Dendritic cell treated with granulocyte-macrophage colony-stimulating factor and Interleukin-4, amounts not matched to agents 40 ng/mL and 50 ng/mL, for 4 days (primary cell): Measurements from ENCODE around the gene MTTP.

ENCODE experiments used
- H3K27ac Mint-ChIP-seq: one replicate; pipeline ENCODE4 v1.8.0; 2022; ENCODE audit warnings: mild to moderate bottlenecking, mixed read lengths
- H3K27me3 Mint-ChIP-seq: one replicate; pipeline ENCODE4 v1.8.0; 2022; ENCODE audit warnings: mild to moderate bottlenecking, mixed read lengths
- H3K36me3 Mint-ChIP-seq: one replicate; pipeline ENCODE4 v1.8.0; 2022; ENCODE audit warnings: low read depth, mixed read lengths
- H3K4me1 Mint-ChIP-seq: one replicate; pipeline ENCODE4 v1.8.0; 2022; ENCODE audit warnings: low read depth, mixed read lengths
- H3K4me3 Mint-ChIP-seq: one replicate; pipeline ENCODE4 v1.8.0; 2022; ENCODE audit warnings: mild to moderate bottlenecking, moderate library complexity, mixed read lengths
- H3K9me3 Mint-ChIP-seq: one replicate; pipeline ENCODE4 v1.8.0; 2022; ENCODE audit warnings: mixed read lengths
- intact Hi-C: fragments of 100-400 bp; cut with micrococcal nuclease; formaldehyde crosslinking; loops from one replicate; pipeline ENCODE4 v1.15.0; 2022

The MTTP gene

DNA sequence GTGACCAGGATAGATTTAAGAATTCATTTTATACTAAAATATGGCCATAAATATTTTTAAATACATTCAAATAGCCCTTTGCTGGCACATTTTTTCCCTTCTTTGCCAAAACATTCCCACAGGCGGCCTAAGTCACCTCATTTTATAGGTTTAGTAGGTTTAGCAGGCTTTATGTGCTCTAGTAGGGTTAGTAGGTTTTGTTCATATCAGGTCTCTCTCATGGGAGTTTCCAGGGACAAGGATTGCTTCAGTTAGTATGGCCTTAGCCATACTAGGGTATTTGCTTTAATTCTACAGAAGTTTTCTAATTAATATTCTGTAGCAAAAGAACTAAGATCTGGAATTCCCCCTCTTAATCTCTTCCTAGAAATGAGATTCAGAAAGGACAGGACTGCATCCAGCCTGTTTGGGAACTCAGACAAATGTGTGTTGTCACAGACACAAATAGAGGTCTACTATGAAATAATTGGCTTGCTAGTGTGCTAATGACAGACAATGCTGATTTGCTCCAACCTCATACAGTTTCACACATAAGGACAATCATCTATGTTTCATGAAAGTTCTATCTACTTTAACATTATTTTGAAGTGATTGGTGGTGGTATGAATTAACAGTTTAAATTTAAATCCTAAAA lies 772 bp upstream of the MTTP start:
- H3K4me1 Mint-ChIP-seq = peaks cover 7% of the 10 kb centered on the region
- intact Hi-C loops = no loop called here
- no peaks in the 10 kb centered on the region for H3K9me3 Mint-ChIP-seq
- H3K4me3 Mint-ChIP-seq = no peak overlapping the region
- H3K27ac Mint-ChIP-seq = no peak overlapping the region
- H3K36me3 Mint-ChIP-seq = no peaks in the 10 kb centered on the region
- peaks cover 13% of the 10 kb centered on the region for H3K27me3 Mint-ChIP-seq

DNA sequence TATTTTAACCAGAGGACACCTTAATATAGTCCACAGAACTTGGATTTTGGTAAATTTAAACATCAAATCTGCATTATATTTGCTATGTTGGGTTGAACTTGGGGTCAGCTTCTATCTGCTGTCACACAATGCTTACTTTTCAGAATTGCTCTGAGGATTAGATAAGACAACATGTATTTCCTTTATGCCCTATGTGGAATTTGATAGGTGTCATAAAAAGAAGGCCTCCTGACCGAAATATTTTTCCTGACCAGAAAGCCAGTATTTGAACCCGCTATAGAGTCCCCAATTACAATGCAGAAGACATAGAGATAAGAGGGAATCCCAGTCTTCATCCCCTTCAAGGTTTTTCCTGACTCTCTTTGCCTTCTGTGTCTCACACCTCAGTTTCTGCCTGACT lies 4.1 kb downstream of the MTTP start:
- Mint-ChIP-seq H3K27ac (no peak overlapping the region), H3K27me3 (peaks cover 3% of the 10 kb centered on the region), H3K4me1 (peaks cover 7% of the 10 kb centered on the region), H3K4me3 (no peak overlapping the region), H3K36me3 (no peaks in the 10 kb centered on the region), H3K9me3 (no peaks in the 10 kb centered on the region)
- intact Hi-C loops = no loop called here

- intact Hi-C loops = no loop called here
- Mint-ChIP-seq H3K27ac (no peak overlapping the region), H3K4me1 (peaks cover 7% of the 10 kb centered on the region)
These were observed 10.9 kb downstream of the MTTP start for GRCh38 chr4:99585516-99585915.

DNA sequence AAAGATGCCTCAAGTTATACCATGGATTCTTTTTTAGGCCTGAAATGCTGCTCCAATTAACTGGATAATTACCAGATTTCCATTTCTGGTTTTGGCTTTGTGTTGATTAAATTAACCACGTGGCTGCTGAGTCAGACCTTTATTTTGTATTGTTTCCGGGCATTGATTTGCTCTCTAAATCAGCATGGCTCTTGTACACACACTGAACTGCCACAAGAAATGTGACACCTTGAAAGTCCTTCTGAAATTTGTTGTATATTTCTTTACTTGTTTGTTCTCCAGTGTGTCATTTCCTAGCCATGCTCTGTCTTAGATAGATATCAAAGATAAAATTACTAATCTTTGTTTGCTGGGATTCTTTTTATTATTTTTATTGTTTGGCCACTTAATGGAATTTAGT lies 11.7 kb downstream of the MTTP start:
- no peak overlapping the region for H3K4me3 Mint-ChIP-seq

More at GRCh38 chr4:99585516-99585915, 10.9 kb downstream of the MTTP start:
- Mint-ChIP-seq H3K27me3 (peaks cover 3% of the 10 kb centered on the region), H3K4me3 (no peak overlapping the region), H3K9me3 (no peaks in the 10 kb centered on the region), H3K36me3 (no peaks in the 10 kb centered on the region)

DNA sequence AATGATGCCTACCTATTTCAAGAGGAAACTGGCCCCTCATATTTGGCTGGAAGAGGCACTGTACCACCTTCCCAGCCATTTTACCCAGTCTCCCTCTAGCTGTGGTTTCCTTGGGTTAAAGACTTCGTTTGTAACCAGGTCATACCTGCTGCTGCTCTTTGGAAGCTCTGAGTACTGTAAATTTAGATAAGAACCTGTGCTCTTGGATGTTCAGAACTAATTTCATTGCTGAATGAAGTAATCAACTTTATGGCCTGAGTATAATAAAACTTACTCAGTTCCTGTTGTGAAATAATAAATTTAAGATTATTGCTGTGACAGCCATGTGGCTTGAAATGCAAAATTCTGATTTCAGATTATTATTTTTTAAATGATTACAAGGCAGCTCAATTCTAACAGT lies 12.2 kb downstream of the MTTP start:
- H3K9me3 Mint-ChIP-seq = no peaks in the 10 kb centered on the region
- H3K4me3 Mint-ChIP-seq = no peak overlapping the region
- H3K36me3 Mint-ChIP-seq = no peaks in the 10 kb centered on the region
- peaks cover 3% of the 10 kb centered on the region for H3K27me3 Mint-ChIP-seq
- intact Hi-C loops = no loop called here
- peaks cover 7% of the 10 kb centered on the region for H3K4me1 Mint-ChIP-seq
- H3K27ac Mint-ChIP-seq = no peak overlapping the region

More for the DNA sequence above, 11.7 kb downstream of the MTTP start:
- no peaks in the 10 kb centered on the region for H3K36me3 Mint-ChIP-seq
- H3K4me1 Mint-ChIP-seq = peaks cover 7% of the 10 kb centered on the region
- H3K9me3 Mint-ChIP-seq = no peaks in the 10 kb centered on the region
- intact Hi-C loops = no loop called here
- peaks cover 3% of the 10 kb centered on the region for H3K27me3 Mint-ChIP-seq
- no peak overlapping the region for H3K27ac Mint-ChIP-seq

- Mint-ChIP-seq H3K36me3 (no peaks in the 10 kb centered on the region), H3K27me3 (peaks cover 3% of the 10 kb centered on the region), H3K4me1 (peaks cover 7% of the 10 kb centered on the region), H3K9me3 (no peaks in the 10 kb centered on the region), H3K27ac (no peak overlapping the region), H3K4me3 (no peak overlapping the region)
- intact Hi-C loops = no loop called here
These were observed 12.7 kb downstream of the MTTP start for GRCh38 chr4:99587309-99587708.

DNA sequence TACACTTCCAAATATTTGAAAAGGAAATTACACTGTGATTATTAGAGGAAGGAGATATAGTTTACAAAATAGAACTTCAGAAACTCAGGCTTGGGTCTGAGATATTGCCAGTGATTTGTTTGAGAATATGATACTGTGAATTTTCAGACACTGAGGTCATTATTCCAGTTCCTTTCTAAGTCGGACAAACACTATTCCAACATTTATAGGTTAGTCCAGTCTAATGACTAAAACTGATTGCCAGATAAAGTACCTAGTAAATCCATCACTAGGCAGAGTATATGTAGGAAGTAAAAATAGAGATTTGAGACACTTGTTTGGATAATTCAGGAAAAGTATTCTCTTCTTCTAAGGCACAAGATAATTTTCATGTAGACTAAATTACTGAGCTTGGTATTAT lies 13.2 kb downstream of the MTTP start:
- H3K9me3 Mint-ChIP-seq = no peaks in the 10 kb centered on the region
- intact Hi-C loops = no loop called here
- H3K4me1 Mint-ChIP-seq = peaks cover 7% of the 10 kb centered on the region
- H3K36me3 Mint-ChIP-seq = no peaks in the 10 kb centered on the region
- no peak overlapping the region for H3K27ac Mint-ChIP-seq
- H3K27me3 Mint-ChIP-seq = peaks cover 3% of the 10 kb centered on the region
- H3K4me3 Mint-ChIP-seq = no peak overlapping the region

GRCh38 chr4:99591757-99592156 lies 17.1 kb downstream of the MTTP start:
- H3K27me3 Mint-ChIP-seq = no peaks in the 10 kb centered on the region
- intact Hi-C loops = no loop called here
- no peaks in the 10 kb centered on the region for H3K36me3 Mint-ChIP-seq
- H3K27ac Mint-ChIP-seq = no peak overlapping the region
- H3K4me1 Mint-ChIP-seq = no peaks in the 10 kb centered on the region
- no peaks in the 10 kb centered on the region for H3K9me3 Mint-ChIP-seq
- H3K4me3 Mint-ChIP-seq = no peak overlapping the region

DNA sequence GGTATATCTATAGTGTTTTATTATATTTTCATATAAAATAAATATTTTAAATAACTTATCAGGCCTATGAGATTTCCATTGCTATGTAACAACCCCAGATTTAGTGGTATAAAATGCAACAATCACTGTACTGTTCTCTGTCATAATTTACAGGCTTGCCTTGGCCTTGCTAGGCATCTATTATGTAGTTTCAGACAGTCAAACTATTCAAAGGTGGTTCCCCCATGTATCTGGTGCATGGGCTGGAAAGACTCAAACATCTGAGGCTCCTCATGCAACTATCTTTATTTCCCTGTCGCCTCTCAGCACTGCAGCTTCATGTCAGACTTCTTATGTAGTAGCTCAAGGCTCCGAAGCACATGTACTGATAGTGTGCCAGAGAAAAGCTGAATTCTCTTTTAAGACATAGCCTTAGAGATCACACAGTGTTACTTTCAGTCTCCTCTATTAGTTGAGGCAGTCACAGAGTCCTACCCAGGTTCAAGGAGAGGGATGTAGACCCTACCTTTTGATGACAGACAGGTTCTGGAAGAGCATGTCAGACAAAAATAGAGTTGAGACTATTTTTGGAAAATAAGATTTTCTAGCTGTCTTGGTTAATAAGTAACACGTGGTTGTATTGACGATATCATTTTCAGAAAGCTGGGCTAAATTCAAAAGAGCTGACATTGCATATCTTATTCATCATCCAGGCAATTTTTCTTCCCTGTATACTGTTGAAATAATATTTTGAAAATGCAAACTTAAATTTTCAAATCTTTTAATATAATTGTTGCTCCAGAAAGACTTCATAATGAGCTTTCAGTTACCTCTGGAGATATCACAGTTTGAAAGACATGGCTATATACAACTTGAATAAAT lies 19.4 kb downstream of the MTTP start:
- Mint-ChIP-seq H3K27ac (no peak overlapping the region), H3K9me3 (no peaks in the 10 kb centered on the region), H3K4me1 (no peaks in the 10 kb centered on the region), H3K27me3 (no peaks in the 10 kb centered on the region), H3K4me3 (no peak overlapping the region), H3K36me3 (no peaks in the 10 kb centered on the region)
- intact Hi-C loops = no loop called here

DNA sequence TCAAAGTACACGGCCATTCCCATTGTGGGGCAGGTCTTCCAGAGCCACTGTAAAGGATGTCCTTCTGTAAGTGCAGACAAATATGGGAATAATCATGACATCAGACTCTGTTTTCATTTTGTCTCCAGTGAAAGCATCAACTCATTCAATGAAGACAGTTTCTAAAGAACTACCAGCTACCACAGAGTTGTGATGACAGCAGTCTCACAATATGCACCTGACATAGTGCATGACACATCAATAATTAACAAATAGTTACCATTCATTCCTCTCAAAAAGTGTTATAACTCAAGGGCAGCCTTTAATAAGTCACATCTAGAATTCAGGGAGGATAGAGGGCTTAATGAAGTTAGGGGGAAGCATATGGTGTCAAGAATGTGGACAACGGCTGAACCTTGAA lies 20.2 kb downstream of the MTTP start:
- Mint-ChIP-seq H3K4me1 (no peaks in the 10 kb centered on the region), H3K9me3 (no peaks in the 10 kb centered on the region)

GRCh38 chr4:99606716-99607115 lies 32.1 kb downstream of the MTTP start:
- Mint-ChIP-seq H3K27ac (no peak overlapping the region), H3K4me1 (no peaks in the 10 kb centered on the region), H3K4me3 (no peak overlapping the region), H3K36me3 (no peaks in the 10 kb centered on the region), H3K9me3 (no peaks in the 10 kb centered on the region), H3K27me3 (no peaks in the 10 kb centered on the region)
- intact Hi-C loops = no loop called here

More for the DNA sequence above, 20.2 kb downstream of the MTTP start:
- Mint-ChIP-seq H3K4me3 (no peak overlapping the region), H3K27me3 (no peaks in the 10 kb centered on the region), H3K36me3 (no peaks in the 10 kb centered on the region), H3K27ac (no peak overlapping the region)
- intact Hi-C loops = no loop called here

- Mint-ChIP-seq H3K4me3 (no peak overlapping the region), H3K27ac (no peak overlapping the region), H3K36me3 (no peaks in the 10 kb centered on the region), H3K4me1 (no peaks in the 10 kb centered on the region), H3K9me3 (no peaks in the 10 kb centered on the region), H3K27me3 (no peaks in the 10 kb centered on the region)
- intact Hi-C loops = no loop called here
These were observed 33.8 kb downstream of the MTTP start for GRCh38 chr4:99608417-99608816.

DNA sequence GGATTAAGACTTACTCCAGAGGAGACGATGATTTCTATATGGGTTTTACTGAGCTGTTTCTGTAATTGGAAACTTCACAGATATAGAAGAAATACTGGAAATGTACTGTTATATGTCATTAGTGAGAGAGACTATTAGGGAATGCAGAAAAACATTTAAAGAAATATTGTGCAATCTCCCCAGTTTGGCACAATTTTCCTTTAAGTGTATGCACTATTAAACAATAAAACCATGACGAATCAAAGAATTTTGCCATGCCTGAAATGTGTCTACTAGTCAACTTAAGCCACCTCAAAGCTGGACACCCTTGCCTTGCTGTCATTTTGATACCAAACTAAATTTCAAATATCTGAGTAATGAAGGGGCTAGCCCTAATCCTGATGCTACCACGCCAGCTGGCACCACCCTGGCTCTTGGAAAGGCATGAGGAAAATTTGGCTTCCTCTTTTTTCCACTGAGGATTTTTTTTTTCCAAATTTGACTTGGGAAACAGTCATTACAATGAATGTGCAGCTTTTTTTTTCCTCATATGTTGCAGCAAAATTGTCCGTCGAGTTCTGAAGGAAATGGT lies 36.1 kb downstream of the MTTP start:
- Mint-ChIP-seq H3K4me3 (no peak overlapping the region), H3K36me3 (no peaks in the 10 kb centered on the region), H3K9me3 (no peaks in the 10 kb centered on the region), H3K4me1 (no peaks in the 10 kb centered on the region), H3K27me3 (no peaks in the 10 kb centered on the region), H3K27ac (no peak overlapping the region)
- intact Hi-C loops = no loop called here

GRCh38 chr4:99612281-99612680 lies 37.7 kb downstream of the MTTP start:
- no peak overlapping the region for H3K27ac Mint-ChIP-seq
- H3K9me3 Mint-ChIP-seq = no peaks in the 10 kb centered on the region
- H3K4me3 Mint-ChIP-seq = no peak overlapping the region
- intact Hi-C loops = no loop called here
- no peaks in the 10 kb centered on the region for H3K4me1 Mint-ChIP-seq
- H3K27me3 Mint-ChIP-seq = no peaks in the 10 kb centered on the region
- no peaks in the 10 kb centered on the region for H3K36me3 Mint-ChIP-seq
